Spinal cord (tissue), 10 donors: ENCODE results near the gene ALDH1B1. TPM values are rescaled to one million over a fixed set of nuclear protein-coding genes. Genes with fewer than 3 reads are reported as not detected.
A peak's percentile ranks its signal among the peaks of the same experiment; 100 is the strongest.

ENCODE experiments used
- DNase-seq, 6 donors: peaks; one replicate each; pipeline versions ENCODE4 v3.0.0 to v3.0.0-alpha.2; 2013 to 2015; ENCODE audit warnings: low spot score in 6 of 6, low read depth in 4 of 6
- H3K27ac ChIP-seq: one replicate; pipeline ENCODE4 v1.5.1; 2013; ENCODE audit warnings: low read depth, low read length, control low read depth
- H3K27me3 ChIP-seq: one replicate; pipeline ENCODE4 v1.6.1; 2013; ENCODE audit warnings: low read length; ENCODE audit not compliant: control insufficient read depth, insufficient read depth
- H3K36me3 ChIP-seq: one replicate; pipeline ENCODE4 v1.6.1; 2013; ENCODE audit warnings: low read length; ENCODE audit not compliant: control insufficient read depth, insufficient read depth
- H3K4me1 ChIP-seq: one replicate; pipeline ENCODE4 v1.6.1; 2013; ENCODE audit warnings: low read length; ENCODE audit not compliant: control insufficient read depth, insufficient read depth
- H3K4me3 ChIP-seq: one replicate; pipeline ENCODE4 v1.5.1; 2013; ENCODE audit warnings: low read depth, low read length, control low read depth
- H3K9me3 ChIP-seq: one replicate; pipeline ENCODE4 v1.6.1; 2013; ENCODE audit warnings: low read length; ENCODE audit not compliant: control insufficient read depth, insufficient read depth
- WGBS: methylation state at CpG from one replicate; pipeline ENCODE4 v1.1.5; 2013; ENCODE audit warnings: missing lambda C conversion rate; ENCODE audit not compliant: insufficient coverage; 5-methylcytosine and 5-hydroxymethylcytosine counted together
- polyA plus RNA-seq, 2 donors: library from polyadenylated mRNA; unstranded; fragments of 120-200 nt; gene quantifications; one replicate each; pipeline ENCODE4 v1.2.1, GENCODE V29; 2013; ENCODE audit not compliant: insufficient read length in 2 of 2
- total RNA-seq, 2 donors: library from RNA; depleted of rRNA in 1 of 2; stranded (reverse); fragments of 120-200 nt in 1 of 2; fragments of >200 nt in 1 of 2; gene quantifications; one replicate each; pipeline versions ENCODE4 v1.2.3 to v1.2.4, GENCODE V29; 2013 to 2014
- donor health status: healthy.

ALDH1B1 gene
- total and polyA plus RNA-seq, 4 donors: 12.5 to 18.8 (median 16.2) TPM

GRCh38 chr9:38418366-38418765, 25.9 kb downstream of the ALDH1B1 start:
- peaks cover 47% of the 10 kb centered on the region for H3K4me1 ChIP-seq
- peaks cover 3% of the 10 kb centered on the region for H3K27me3 ChIP-seq
- H3K27ac ChIP-seq: no peak overlapping the region
- peak in 2 of 6 donors; percentile 32 to 42 for DNase-seq
- H3K4me3 ChIP-seq: no peak overlapping the region
- no peaks in the 10 kb centered on the region for H3K9me3 ChIP-seq
- H3K36me3 ChIP-seq: no peaks in the 10 kb centered on the region
- whole genome bisulfite sequencing: no CpG with 5 or more reads among the region's 1 CpG

- Histone ChIP-seq H3K27me3 (peaks cover 6% of the 10 kb centered on the region), H3K9me3 (no peaks in the 10 kb centered on the region), H3K4me3 (no peak overlapping the region), H3K36me3 (no peaks in the 10 kb centered on the region), H3K27ac (no peak overlapping the region), H3K4me1 (peaks cover 44% of the 10 kb centered on the region)
- peak in 2 of 6 donors; percentile 43 to 86 for DNase-seq
- 24% methylated on average over 4 of the region's 5 CpGs for WGBS
Measured at GRCh38 chr9:38419181-38419580, 26.7 kb downstream of the ALDH1B1 start.

GRCh38 chr9:38421498-38422211, 29.2 kb downstream of the ALDH1B1 start:
- H3K9me3 ChIP-seq: no peaks in the 10 kb centered on the region
- H3K36me3 ChIP-seq: no peaks in the 10 kb centered on the region
- no peak overlapping the region for H3K27ac ChIP-seq
- peaks cover 26% of the 10 kb centered on the region for H3K4me1 ChIP-seq
- H3K4me3 ChIP-seq: no peak overlapping the region
- H3K27me3 ChIP-seq: peaks cover 10% of the 10 kb centered on the region
- 16% methylated on average over 6 of the region's 9 CpGs for WGBS
- peak in 2 of 6 donors; percentile 89 for DNase-seq

- H3K27ac ChIP-seq: no peak overlapping the region
- H3K4me1 ChIP-seq: peaks cover 23% of the 10 kb centered on the region
- no peak overlapping the region for H3K4me3 ChIP-seq
- 60% methylated on average over 4 of the region's 7 CpGs for WGBS
- peak in 1 of 6 donors; percentile 14 for DNase-seq
- no peaks in the 10 kb centered on the region for H3K36me3 ChIP-seq
- H3K9me3 ChIP-seq: no peaks in the 10 kb centered on the region
- peaks cover 10% of the 10 kb centered on the region for H3K27me3 ChIP-seq
Measured at GRCh38 chr9:38422555-38423260, 30.2 kb downstream of the ALDH1B1 start.

- peak overlapping the region; percentile 2 for H3K4me3 ChIP-seq
- H3K27ac ChIP-seq: no peak overlapping the region
- no peaks in the 10 kb centered on the region for H3K36me3 ChIP-seq
- peaks cover 10% of the 10 kb centered on the region for H3K27me3 ChIP-seq
- peaks cover 15% of the 10 kb centered on the region for H3K4me1 ChIP-seq
- 37% methylated on average over 15 of the region's 15 CpGs for WGBS
- no peak for DNase-seq
- H3K9me3 ChIP-seq: no peaks in the 10 kb centered on the region
Measured at GRCh38 chr9:38423273-38423972, 30.9 kb downstream of the ALDH1B1 start.

- WGBS: under 1% methylated on average over 113 of the region's 115 CpGs
- peak in 2 of 6 donors; percentile 81 to 86 for DNase-seq
Measured at GRCh38 chr9:38423973-38424843, 31.7 kb downstream of the ALDH1B1 start, which contains the start of gene IGFBPL1. Gene IGFBPL1 (minus strand): TSS chr9:38424454. CDS start chr9:38424424, 30 bp downstream.

GRCh38 chr9:38424918-38425317, 32.4 kb downstream of the ALDH1B1 start:
- DNase-seq: peak in 1 of 6 donors; percentile 10
- no peak overlapping the region for H3K27ac ChIP-seq
- WGBS: 77% methylated on average over 3 of the region's 4 CpGs
- peaks cover 9% of the 10 kb centered on the region for H3K4me1 ChIP-seq
- no peaks in the 10 kb centered on the region for H3K36me3 ChIP-seq
- H3K9me3 ChIP-seq: no peaks in the 10 kb centered on the region
- H3K27me3 ChIP-seq: peaks cover 10% of the 10 kb centered on the region
- H3K4me3 ChIP-seq: no peak overlapping the region

More at GRCh38 chr9:38423973-38424843, 31.7 kb downstream of the ALDH1B1 start, which contains the start of gene IGFBPL1:
- H3K27me3 ChIP-seq: peaks cover 10% of the 10 kb centered on the region
- H3K36me3 ChIP-seq: no peaks in the 10 kb centered on the region
- no peaks in the 10 kb centered on the region for H3K9me3 ChIP-seq
- H3K4me1 ChIP-seq: peaks cover 12% of the 10 kb centered on the region
- no peak within 1 kb of the TSS for H3K27ac ChIP-seq
- peak within 1 kb of the TSS; percentile 33 for H3K4me3 ChIP-seq

GRCh38 chr9:38428062-38428461, 35.6 kb downstream of the ALDH1B1 start:
- H3K4me3 ChIP-seq: no peak overlapping the region
- H3K4me1 ChIP-seq: no peaks in the 10 kb centered on the region
- WGBS: 100% methylated on average over 1 of the region's 1 CpG
- no peak overlapping the region for H3K27ac ChIP-seq
- no peaks in the 10 kb centered on the region for H3K9me3 ChIP-seq
- H3K27me3 ChIP-seq: peaks cover 10% of the 10 kb centered on the region
- no peaks in the 10 kb centered on the region for H3K36me3 ChIP-seq
- DNase-seq: no peak

- H3K9me3 ChIP-seq: no peaks in the 10 kb centered on the region
- H3K4me1 ChIP-seq: no peaks in the 10 kb centered on the region
- H3K4me3 ChIP-seq: no peak overlapping the region
- H3K36me3 ChIP-seq: no peaks in the 10 kb centered on the region
- H3K27me3 ChIP-seq: no peaks in the 10 kb centered on the region
- 74% methylated on average over 4 of the region's 4 CpGs for WGBS
- no peak overlapping the region for H3K27ac ChIP-seq
- DNase-seq: no peak
Measured at GRCh38 chr9:38431116-38431515, 38.6 kb downstream of the ALDH1B1 start.
